Measurements from ENCODE around the gene SPRTN.

GRCh38 chr1:231318568-231318967, 19.5 kb upstream of the SPRTN start:
- no peak for TF ChIP-seq CTCF (IDR thresholded peaks at IDR 0.05)
- TF ChIP-seq POLR2AphosphoS5 (IDR thresholded peaks at IDR 0.05): no peak

Measured in stomach (tissue), 4 donors.